ENCODE results near the gene ADCK2.

GRCh38 chr7:140702774-140703173, 30.0 kb downstream of the ADCK2 start:
- TF ChIP-seq CTCF (IDR thresholded peaks at IDR 0.05) (no peak), EZH2 (IDR thresholded peaks at IDR 0.05) (no peak), EZH2phosphoT487 (IDR thresholded peaks at IDR 0.05) (no peak)

Data from neural progenitor cell (in vitro differentiated cells).